Mesothelial cell of epicardium (in vitro differentiated cells): Measurements from ENCODE around the gene GXYLT2. TPM values are rescaled to one million over a fixed set of nuclear protein-coding genes. Genes with fewer than 3 reads are reported as not detected.

Experiments used
- DNase-seq, 2 experiments: peaks; one replicate each; pipeline ENCODE4 v3.0.0; 2021; ENCODE audit warnings: low spot score in 2 of 2; ENCODE audit not compliant: unreplicated experiment in 2 of 2
- H3K27ac Mint-ChIP-seq: 2 replicates; pipeline ENCODE4 v1.8.0; 2021; ENCODE audit warnings: mixed read lengths
- H3K27me3 Mint-ChIP-seq: 2 replicates; pipeline ENCODE4 v1.8.0; 2021; ENCODE audit warnings: low read depth, mixed read lengths
- H3K36me3 Mint-ChIP-seq: 2 replicates; pipeline ENCODE4 v1.8.0; 2021; ENCODE audit warnings: mixed read lengths
- H3K4me1 Mint-ChIP-seq: 2 replicates; pipeline ENCODE4 v1.8.0; 2021; ENCODE audit warnings: mixed read lengths
- H3K4me3 Mint-ChIP-seq: 2 replicates; pipeline ENCODE4 v1.8.0; 2021; ENCODE audit warnings: mild to moderate bottlenecking, moderate library complexity, mixed read lengths
- H3K9me3 Mint-ChIP-seq: 2 replicates; pipeline ENCODE4 v1.8.0; 2021; ENCODE audit warnings: mixed read lengths
- total RNA-seq: library from RNA; stranded (reverse); gene quantifications from 3 replicates; pipeline ENCODE4 v1.2.1, GENCODE V29; 2021
- TF ChIP-seq, protein P1 (sequence below): fragments of 200-600 bp; sonication (generic); IDR thresholded peaks from one replicate; pipeline ENCODE4 v1.5.0; 2021; ENCODE audit warnings: antibody characterized with exemption; ENCODE audit not compliant: unreplicated experiment

GXYLT2 gene
- total RNA-seq, 1 donor from 2014 or later = 32.8 TPM

DNA sequence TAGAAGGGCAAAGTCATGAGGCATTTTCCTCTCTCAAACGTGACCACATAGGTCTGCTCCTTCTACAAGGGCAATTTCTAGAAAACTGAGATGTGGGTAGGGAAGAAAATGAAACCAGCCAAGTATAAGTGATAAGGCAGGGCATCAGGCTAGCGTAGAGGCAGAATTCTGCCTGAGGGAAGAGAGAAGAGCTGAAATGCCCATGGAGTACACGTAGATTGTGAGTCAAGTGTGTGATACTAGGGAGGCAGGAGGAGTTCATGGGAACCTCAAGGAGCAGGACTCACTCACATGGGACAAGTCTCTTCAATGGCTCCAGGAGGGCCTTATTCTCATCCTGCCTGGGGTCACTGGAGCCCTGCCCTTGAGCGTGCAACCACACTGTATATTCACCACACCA is 73.9 kb downstream of the GXYLT2 start:
- Mint-ChIP-seq H3K4me3 (no peak overlapping the region), H3K9me3 (no peaks in the 10 kb centered on the region), H3K36me3 (peaks cover 7% of the 10 kb centered on the region), H3K4me1 (peaks cover 5% of the 10 kb centered on the region), H3K27ac (no peak overlapping the region), H3K27me3 (no peaks in the 10 kb centered on the region)
- DNase-seq = no peak
- TF ChIP-seq, protein P1, sequence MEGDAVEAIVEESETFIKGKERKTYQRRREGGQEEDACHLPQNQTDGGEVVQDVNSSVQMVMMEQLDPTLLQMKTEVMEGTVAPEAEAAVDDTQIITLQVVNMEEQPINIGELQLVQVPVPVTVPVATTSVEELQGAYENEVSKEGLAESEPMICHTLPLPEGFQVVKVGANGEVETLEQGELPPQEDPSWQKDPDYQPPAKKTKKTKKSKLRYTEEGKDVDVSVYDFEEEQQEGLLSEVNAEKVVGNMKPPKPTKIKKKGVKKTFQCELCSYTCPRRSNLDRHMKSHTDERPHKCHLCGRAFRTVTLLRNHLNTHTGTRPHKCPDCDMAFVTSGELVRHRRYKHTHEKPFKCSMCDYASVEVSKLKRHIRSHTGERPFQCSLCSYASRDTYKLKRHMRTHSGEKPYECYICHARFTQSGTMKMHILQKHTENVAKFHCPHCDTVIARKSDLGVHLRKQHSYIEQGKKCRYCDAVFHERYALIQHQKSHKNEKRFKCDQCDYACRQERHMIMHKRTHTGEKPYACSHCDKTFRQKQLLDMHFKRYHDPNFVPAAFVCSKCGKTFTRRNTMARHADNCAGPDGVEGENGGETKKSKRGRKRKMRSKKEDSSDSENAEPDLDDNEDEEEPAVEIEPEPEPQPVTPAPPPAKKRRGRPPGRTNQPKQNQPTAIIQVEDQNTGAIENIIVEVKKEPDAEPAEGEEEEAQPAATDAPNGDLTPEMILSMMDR = no peak

DNA sequence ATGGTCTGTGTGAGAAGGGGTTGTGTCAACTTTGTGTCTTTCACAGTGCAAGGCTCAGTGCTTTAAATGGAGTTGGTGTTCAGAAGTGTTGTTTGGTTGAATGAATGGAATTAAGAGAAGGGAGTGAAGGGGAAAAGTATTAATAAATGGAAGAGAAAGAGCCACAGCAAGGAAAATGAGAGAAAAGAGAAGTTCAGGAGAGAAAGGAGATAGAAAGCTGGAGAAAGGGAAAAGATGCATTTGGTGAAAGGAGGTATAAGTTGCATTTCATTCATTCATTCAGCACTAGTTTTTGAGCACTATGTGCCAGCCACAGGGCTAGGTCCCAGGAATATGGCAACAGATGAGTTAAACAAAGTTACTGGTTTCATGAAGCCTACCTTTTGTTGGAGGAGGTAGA is 74.5 kb downstream of the GXYLT2 start:
- Mint-ChIP-seq H3K27ac (no peak overlapping the region), H3K4me3 (no peak overlapping the region), H3K27me3 (no peaks in the 10 kb centered on the region), H3K36me3 (peaks cover 6% of the 10 kb centered on the region), H3K9me3 (no peaks in the 10 kb centered on the region), H3K4me1 (peaks cover 3% of the 10 kb centered on the region)
- no peak for DNase-seq
- TF ChIP-seq, protein P1 = no peak

DNA sequence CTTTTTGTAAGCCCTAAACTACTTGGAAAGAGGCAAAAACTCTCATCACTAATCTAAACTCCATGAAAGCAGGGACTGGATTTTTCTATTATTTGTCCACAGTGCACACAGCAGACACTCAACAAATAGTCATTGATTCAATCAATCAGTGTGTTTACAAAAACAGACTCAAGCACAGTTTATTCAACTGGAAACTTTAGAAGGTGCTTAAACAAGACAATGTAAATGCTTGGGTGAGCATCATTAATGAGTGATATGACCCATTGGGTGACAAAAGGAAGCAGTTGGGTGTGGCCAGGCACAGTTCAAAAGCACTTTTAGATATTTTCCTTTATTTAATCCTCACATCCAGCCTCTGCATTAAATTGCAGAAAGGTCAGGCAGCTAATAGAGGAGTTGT is 76.8 kb downstream of the GXYLT2 start:
- Mint-ChIP-seq H3K36me3 (peaks cover 15% of the 10 kb centered on the region), H3K9me3 (no peaks in the 10 kb centered on the region), H3K4me3 (no peak overlapping the region), H3K27me3 (no peaks in the 10 kb centered on the region), H3K27ac (no peak overlapping the region), H3K4me1 (peaks cover 1% of the 10 kb centered on the region)
- TF ChIP-seq, protein P1 = no peak
- no peak for DNase-seq

DNA sequence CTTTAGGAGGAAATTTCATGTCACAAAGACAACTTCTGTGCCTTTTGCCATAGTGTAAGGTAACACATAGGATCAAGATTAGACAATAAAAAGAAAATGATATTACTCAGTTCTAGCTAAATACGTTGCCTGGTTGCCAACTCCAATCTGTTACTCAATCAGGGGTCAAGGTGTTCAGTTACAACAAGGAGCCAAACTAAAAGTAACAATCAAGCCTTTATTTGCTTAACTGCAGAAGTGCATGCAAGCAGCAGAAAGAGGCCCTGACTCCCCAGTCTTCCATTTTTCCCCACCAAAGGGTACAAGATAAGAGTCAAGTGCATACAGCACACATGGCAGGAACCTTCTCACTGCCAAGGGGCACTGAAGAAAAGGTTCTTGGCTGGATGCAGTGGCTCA is 80.4 kb downstream of the GXYLT2 start:
- Mint-ChIP-seq H3K27ac (no peak overlapping the region), H3K4me1 (peaks cover 5% of the 10 kb centered on the region)

DNA sequence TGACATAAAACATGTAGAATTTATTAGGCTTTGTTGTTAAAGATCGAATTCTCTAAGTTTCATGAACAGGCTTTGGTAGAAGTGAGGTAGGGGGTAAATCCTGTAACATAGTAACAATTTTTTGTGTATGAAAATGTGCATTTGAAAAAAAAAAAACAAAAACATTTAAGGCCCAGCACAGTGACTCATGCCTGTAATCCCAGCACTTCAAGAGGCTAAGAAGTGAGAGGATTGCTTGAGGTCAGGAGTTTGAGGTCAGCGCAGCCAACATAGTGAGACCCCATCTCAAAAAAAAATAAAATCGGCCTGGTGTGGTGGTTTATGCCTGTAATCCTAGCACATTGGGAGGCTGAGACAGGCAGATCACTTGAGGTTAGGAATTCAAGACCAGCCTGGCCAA is 81.9 kb downstream of the GXYLT2 start:
- Mint-ChIP-seq H3K27me3 (no peaks in the 10 kb centered on the region), H3K9me3 (no peaks in the 10 kb centered on the region), H3K4me1 (peaks cover 14% of the 10 kb centered on the region), H3K36me3 (peaks cover 13% of the 10 kb centered on the region), H3K4me3 (no peak overlapping the region), H3K27ac (no peak overlapping the region)
- TF ChIP-seq, protein P1 = no peak
- DNase-seq = no peak

More for the DNA sequence above, 80.4 kb downstream of the GXYLT2 start:
- no peak for DNase-seq
- TF ChIP-seq, protein P1 = no peak
- H3K27me3 Mint-ChIP-seq = no peaks in the 10 kb centered on the region
- peaks cover 13% of the 10 kb centered on the region for H3K36me3 Mint-ChIP-seq
- H3K9me3 Mint-ChIP-seq = no peaks in the 10 kb centered on the region
- H3K4me3 Mint-ChIP-seq = no peak overlapping the region

DNA sequence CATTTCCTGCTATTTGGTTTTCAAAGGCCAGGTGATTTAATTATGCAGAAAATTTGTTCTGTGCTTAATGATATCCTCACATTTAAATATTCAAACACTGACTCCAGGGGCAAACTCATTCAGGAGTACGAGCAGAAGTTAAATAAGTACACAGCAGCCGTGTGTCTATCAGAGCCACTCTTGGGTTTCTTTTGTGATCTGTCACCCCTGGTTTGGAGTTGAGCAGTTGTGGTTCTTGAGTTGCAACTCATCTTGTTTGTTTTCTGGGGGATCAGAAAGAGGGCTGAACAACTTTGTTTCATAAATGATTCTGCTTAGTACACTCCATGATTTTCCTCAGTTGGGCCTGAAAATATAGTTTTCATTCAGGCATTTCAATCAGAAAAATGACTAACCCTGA is 83.1 kb downstream of the GXYLT2 start:
- Mint-ChIP-seq H3K9me3 (no peaks in the 10 kb centered on the region), H3K4me1 (peaks cover 14% of the 10 kb centered on the region), H3K4me3 (no peak overlapping the region), H3K27ac (no peak overlapping the region), H3K36me3 (peaks cover 13% of the 10 kb centered on the region), H3K27me3 (no peaks in the 10 kb centered on the region)
- no peak for DNase-seq
- TF ChIP-seq, protein P1 = no peak
